NB4 (cell line): Measurements from ENCODE around the gene WDR49.

Experiments used
- POLR2A ChIP-seq: IDR thresholded peaks from 2 replicates; pipeline ENCODE4 v1.6.1; 2011; ENCODE audit warnings: mild to moderate bottlenecking; ENCODE audit not compliant: insufficient read length; ENCODE audit errors: extremely low read depth
- TF ChIP-seq, protein P1 (sequence below): IDR thresholded peaks from one replicate; pipeline ENCODE4 v1.5.1; 2012; ENCODE audit warnings: low read depth, low read length
- TF ChIP-seq, protein P2 (sequence below): IDR thresholded peaks from 2 replicates; pipeline ENCODE4 v1.6.1; 2011; ENCODE audit warnings: low read depth, low read length

DNA sequence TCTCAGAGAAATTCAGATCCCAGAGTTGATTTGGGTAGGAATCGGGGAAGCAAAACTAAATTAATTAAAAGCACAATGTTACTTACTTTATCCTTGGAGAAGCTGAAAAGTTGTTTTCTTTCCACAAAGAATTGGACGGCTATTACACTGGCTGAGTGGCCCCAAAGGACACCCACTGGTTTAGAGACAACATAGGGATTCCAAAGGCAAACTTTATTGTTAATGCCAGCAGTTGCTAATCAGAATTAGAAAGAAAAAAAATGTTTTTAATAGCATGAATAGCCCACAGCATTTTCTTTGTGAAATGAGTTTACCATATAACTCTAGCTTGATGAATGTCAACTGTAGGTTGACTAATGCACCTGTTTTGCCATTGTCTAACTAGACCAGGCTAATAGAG lies 51.7 kb downstream of the WDR49 start:
- TF ChIP-seq, protein P1, sequence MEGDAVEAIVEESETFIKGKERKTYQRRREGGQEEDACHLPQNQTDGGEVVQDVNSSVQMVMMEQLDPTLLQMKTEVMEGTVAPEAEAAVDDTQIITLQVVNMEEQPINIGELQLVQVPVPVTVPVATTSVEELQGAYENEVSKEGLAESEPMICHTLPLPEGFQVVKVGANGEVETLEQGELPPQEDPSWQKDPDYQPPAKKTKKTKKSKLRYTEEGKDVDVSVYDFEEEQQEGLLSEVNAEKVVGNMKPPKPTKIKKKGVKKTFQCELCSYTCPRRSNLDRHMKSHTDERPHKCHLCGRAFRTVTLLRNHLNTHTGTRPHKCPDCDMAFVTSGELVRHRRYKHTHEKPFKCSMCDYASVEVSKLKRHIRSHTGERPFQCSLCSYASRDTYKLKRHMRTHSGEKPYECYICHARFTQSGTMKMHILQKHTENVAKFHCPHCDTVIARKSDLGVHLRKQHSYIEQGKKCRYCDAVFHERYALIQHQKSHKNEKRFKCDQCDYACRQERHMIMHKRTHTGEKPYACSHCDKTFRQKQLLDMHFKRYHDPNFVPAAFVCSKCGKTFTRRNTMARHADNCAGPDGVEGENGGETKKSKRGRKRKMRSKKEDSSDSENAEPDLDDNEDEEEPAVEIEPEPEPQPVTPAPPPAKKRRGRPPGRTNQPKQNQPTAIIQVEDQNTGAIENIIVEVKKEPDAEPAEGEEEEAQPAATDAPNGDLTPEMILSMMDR, result no peak
- TF ChIP-seq, protein P2, sequence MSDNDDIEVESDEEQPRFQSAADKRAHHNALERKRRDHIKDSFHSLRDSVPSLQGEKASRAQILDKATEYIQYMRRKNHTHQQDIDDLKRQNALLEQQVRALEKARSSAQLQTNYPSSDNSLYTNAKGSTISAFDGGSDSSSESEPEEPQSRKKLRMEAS, result no peak
- no peak for TF ChIP-seq POLR2A
